ENCODE data around the gene MINDY4.

MINDY4 gene

GRCh38 chr7:30849565-30849964, 78.3 kb downstream of the MINDY4 start:
- DNase-seq (ENCODE audit: extremely low read depth in 1 of 2, low read depth in 1 of 2) = no peak

GRCh38 chr7:30850426-30850825, 79.2 kb downstream of the MINDY4 start:
- DNase-seq (ENCODE audit: extremely low read depth in 1 of 2, low read depth in 1 of 2) = no peak

DNA sequence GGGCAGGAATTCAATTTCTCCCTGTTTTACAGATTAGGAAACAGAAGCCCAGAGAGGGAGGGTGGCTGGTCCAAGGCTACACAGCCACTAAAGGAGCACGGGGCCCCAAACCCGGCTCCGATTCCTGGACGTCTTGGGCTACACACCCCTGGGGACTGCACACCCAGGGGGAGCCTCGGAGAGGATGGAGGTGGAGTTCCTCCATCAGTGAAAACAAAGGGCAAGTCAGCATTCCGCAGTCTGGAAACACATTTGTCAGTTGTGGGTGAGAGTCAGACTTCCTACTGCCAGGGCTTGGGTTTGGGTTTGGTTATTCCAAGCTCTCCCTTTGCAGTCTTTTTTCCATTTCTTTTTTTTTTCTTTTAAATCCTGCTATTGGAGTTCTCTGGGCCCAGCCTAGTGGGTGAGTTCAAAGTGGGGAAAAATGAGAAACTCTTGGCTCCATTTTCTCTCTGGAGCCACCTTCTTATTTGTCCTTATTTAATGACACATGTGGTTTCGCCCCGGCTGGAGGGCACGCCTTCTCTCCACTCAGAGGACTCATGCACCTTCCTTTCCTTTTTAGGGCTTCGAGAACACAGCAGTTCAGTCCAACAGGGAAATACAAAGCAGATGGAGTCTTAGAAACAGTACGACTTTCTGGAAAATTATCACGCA, 80.6 kb downstream of the MINDY4 start:
- no peak for DNase-seq (ENCODE audit: extremely low read depth in 1 of 2, low read depth in 1 of 2)

DNA sequence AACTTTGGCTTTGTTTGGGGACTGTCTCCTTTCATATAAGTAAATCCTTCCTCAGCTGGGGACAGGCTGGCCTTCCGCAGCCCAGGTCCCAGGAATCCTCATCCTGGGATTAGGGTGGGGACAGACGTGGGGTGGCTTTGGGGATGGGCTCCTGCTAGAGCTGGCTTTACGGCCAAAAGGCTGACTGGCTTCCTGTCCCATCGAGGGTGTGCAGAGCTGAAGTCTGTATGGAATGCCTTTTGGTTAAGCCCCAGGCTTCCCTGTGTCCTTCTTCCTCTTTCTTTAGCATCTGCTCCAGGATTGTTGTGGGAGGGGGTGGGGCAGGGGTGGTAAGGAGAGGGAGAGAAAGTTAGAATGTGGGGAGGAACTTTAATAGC, 81.1 kb downstream of the MINDY4 start:
- DNase-seq (ENCODE audit: extremely low read depth in 1 of 2, low read depth in 1 of 2) = no peak

- no peak for DNase-seq (ENCODE audit: extremely low read depth in 1 of 2, low read depth in 1 of 2)
Observed at GRCh38 chr7:30852744-30853288, 81.6 kb downstream of the MINDY4 start.

GRCh38 chr7:30853576-30853975, 82.4 kb downstream of the MINDY4 start:
- DNase-seq (ENCODE audit: extremely low read depth in 1 of 2, low read depth in 1 of 2) = no peak

- no peak for DNase-seq (ENCODE audit: extremely low read depth in 1 of 2, low read depth in 1 of 2)
Observed at GRCh38 chr7:30855936-30856335, 84.7 kb downstream of the MINDY4 start.

DNA sequence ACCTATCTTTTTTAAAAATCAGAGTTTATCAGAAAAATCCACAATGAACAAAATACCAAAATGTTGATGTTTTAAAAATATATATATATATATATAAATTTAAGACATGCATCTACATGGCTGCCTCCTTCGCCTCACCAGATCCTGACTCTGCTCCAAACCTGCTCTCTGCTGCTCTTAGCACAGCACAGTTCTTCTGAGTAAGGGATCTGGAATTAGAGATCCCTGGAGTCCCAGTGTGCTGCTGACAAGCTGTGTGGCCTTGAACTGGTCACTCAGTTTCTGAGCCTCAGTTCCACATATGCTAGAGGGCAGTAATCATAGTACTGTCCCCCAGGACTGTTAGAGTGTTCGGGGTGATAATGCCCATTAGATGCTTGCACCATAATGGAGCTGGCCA, 87.4 kb downstream of the MINDY4 start:
- DNase-seq (ENCODE audit: extremely low read depth in 1 of 2, low read depth in 1 of 2) = no peak

- DNase-seq (ENCODE audit: extremely low read depth in 1 of 2, low read depth in 1 of 2) = no peak
Observed at GRCh38 chr7:30859202-30859939, 88.2 kb downstream of the MINDY4 start.

- no peak for DNase-seq (ENCODE audit: extremely low read depth in 1 of 2, low read depth in 1 of 2)
Observed at GRCh38 chr7:30859940-30860496, 88.8 kb downstream of the MINDY4 start.

GRCh38 chr7:30861612-30862011, 90.4 kb downstream of the MINDY4 start:
- DNase-seq (ENCODE audit: extremely low read depth in 1 of 2, low read depth in 1 of 2) = no peak

DNA sequence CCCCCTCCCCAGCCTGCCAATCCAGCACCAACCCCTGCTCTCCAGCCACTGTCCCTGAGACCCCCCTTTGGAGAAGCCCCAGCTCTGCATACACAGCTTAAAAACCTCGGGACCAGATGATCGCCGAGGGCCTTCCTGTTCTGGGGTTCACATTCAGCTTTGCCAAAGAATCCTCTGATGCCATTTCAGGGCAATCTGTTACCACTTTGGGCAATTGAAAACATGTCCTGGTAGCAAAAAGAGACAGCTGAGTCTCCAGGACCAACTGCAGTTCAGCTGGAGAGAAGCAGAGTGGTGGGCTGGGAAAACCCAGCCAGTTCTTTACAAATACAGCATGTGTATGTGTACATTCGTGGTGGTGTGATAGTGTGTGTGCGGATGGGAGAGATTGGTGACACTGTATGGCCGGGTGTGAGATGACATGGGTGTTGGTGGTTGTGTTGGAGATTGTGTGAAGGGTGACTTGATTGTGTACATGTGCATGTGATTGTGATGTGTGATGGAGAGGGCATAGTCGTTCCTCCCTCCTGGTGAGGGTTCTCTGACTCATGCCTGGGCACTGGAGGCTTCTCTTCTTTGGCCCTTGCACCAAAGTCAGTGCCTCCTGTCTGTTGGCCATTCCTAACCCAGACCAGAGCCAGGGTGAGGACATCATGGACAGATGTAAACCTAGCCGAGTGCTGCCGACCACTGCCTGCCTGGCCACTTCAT, 91.9 kb downstream of the MINDY4 start:
- DNase-seq (ENCODE audit: extremely low read depth in 1 of 2, low read depth in 1 of 2) = no peak

GRCh38 chr7:30863706-30864035, 92.5 kb downstream of the MINDY4 start:
- DNase-seq (ENCODE audit: extremely low read depth in 1 of 2, low read depth in 1 of 2) = no peak

DNA sequence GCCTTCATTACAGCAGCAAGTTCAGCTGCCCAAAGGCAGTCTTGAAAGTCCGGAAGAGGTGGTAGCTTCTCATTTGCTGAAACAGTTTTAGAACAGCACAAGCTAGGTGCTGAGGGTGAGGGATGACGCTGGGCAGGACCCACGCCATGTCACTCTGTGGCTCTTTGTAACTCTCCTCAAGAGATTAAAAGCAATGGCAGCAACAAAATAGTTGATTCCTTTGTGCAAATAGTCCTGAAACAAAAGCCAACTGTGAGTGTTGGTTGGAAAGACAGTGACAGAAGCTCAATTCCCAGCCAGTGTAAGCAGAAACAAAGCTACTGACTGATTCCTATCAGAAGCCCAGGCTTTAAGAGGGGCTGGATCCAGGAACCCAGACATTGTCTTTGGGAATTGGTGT, 92.9 kb downstream of the MINDY4 start:
- no peak for DNase-seq (ENCODE audit: extremely low read depth in 1 of 2, low read depth in 1 of 2)

DNA sequence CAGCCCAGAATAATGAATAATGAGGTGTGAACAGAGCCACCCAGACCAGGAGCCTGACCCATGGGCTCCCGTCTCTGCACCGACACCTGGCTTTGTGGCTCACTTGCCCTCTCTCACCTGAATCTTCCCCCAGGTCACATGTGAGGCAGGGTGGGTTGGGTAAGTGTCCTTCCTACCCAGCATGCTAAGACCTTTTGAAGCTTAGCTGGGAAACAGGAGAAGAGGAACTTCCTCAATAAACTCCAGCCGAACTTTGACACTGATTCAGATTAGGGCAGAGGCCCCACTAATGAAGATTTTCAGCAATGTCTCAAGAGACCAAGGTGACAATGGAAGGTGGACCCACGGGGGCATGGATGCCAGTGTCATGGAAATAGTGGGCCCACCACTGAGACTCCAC, 93.9 kb downstream of the MINDY4 start:
- DNase-seq (ENCODE audit: extremely low read depth in 1 of 2, low read depth in 1 of 2) = no peak

GRCh38 chr7:30865821-30866220, 94.6 kb downstream of the MINDY4 start:
- DNase-seq (ENCODE audit: extremely low read depth in 1 of 2, low read depth in 1 of 2) = no peak

DNA sequence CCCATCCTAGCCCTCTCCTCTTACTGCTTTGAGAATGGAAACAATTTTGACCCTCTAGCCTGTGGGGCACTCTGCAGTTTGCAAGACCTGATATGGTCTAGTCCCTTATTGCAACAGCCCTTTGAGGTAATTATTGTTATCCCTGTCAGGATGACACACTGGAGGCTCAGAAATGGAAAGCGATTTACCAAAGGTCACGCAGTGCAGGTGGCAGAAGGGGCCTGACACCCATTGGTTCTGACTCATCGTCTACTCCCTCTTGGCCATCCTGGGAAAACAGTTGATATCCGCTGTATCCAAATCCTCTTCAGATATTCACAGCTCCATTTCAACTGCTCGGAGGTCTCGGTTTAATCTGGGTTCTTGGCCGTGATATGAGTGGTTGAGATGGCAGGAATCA, 95.7 kb downstream of the MINDY4 start:
- no peak for DNase-seq (ENCODE audit: extremely low read depth in 1 of 2, low read depth in 1 of 2)

DNA sequence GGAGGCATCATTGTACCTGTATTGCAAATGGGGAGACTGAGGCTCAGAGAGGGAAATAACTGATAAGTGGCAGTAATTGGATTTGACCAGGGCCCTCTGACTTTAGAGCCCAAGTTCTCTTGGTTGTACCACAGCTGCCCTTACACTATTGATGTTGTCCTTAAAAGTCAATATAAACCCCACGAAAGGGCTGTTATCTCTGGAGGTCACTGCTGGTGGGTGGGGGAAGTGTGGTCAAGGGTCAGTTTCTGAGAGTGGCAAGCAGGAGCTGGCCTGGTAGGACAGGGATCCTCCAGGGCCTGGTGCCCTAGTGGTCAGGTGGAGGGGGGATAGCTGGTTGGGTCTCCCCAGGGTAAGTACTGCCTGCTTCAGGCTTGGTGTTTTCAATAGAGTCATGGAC, 96.3 kb downstream of the MINDY4 start:
- DNase-seq (ENCODE audit: extremely low read depth in 1 of 2, low read depth in 1 of 2) = no peak

DNA sequence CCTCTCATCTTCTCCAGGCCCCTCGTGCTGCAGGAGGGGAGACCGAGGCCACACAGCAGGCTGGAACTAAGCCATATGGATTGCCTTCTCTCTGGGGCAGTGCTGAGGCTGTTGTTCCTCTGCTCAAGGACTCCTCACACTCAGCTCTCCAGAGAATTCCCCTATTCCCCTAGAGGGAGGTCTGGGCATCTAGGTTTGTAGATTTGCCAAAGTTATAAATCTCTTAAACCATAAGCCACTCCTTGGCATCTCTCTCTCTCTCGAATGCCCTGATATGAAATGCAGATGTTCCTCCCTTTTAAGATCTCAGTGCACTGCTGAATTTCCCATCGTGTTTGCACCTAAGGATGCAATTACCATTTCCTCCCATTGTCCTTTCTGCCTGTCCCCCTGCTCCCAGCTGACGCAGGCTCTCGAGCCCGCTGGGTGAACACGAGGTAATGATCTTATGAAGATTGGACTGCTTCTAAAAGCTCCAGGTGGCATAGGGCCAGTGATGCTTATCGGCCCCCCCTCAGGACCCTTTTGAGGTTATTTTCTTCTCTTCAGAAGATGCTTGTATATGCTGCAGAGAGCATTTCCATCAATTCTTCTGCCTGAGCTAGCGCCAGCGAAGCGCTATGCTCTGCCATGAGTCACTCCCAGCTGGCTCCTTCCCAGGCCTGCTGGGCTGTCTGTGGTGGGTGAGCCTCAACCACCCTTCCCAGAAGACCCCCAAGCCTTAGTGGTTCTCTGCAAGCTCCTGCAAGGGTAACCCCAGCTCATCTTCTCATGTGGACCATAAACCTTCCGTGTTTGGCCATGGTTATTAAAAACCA, 98.8 kb downstream of the MINDY4 start:
- no peak for DNase-seq (ENCODE audit: extremely low read depth in 1 of 2, low read depth in 1 of 2)

DNA sequence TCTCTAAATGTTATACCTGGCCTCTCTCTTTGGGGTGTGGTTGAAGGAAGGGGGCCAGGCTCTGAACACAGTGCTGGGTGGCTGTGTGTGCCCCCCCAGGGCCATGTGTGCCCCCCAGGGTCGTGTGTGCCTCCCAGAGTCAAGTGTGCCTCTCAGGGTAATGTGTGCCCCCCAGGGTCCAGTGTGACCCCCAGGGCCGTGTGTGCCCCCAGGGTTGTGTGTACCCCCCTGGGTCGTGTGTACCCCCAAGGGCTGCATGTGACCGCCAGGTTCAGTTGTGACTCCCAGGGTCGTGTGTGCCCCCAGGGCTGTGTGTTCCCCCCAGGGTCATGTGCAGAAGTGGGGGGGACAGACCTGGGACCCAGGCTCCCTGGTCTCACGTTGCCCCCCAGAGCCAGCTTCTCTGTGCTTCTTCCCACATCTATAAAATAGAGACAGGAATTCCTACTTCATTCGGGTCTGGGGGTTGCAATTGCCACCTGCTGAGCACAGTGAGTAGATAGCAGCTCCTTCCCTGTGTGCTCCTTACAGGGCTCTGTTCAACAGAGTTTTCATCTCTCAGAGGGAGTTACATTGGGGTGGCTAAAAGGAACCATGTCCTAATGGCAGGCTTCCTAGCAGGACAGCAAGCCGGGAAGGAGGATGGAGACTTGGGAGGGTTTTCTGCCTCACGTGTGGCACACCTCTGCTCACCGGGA, 99.8 kb downstream of the MINDY4 start:
- no peak for DNase-seq (ENCODE audit: extremely low read depth in 1 of 2, low read depth in 1 of 2)

Data from stimulated activated CD8-positive, alpha-beta memory T cell treated with anti-CD3 and anti-CD28 coated beads, Interleukin-7, amount 100 ng/mL, for 48 hours (primary cell).